Mesothelial cell of epicardium (in vitro differentiated cells): ENCODE data around the gene WDR18. TPM values are rescaled to one million over a fixed set of nuclear protein-coding genes. Genes with fewer than 3 reads are reported as not detected.
"Not testable (repeated sequence)": the region's sequence is repeated elsewhere in the genome, so short reads cannot be mapped to it uniquely, and the experiment has no call there.

ENCODE experiments used
- DNase-seq, 2 experiments: peaks; one replicate each; pipeline ENCODE4 v3.0.0; 2021; ENCODE audit warnings: low spot score in 2 of 2; ENCODE audit not compliant: unreplicated experiment in 2 of 2
- H3K27ac Mint-ChIP-seq: 2 replicates; pipeline ENCODE4 v1.8.0; 2021; ENCODE audit warnings: mixed read lengths
- H3K27me3 Mint-ChIP-seq: 2 replicates; pipeline ENCODE4 v1.8.0; 2021; ENCODE audit warnings: low read depth, mixed read lengths
- H3K36me3 Mint-ChIP-seq: 2 replicates; pipeline ENCODE4 v1.8.0; 2021; ENCODE audit warnings: mixed read lengths
- H3K4me1 Mint-ChIP-seq: 2 replicates; pipeline ENCODE4 v1.8.0; 2021; ENCODE audit warnings: mixed read lengths
- H3K4me3 Mint-ChIP-seq: 2 replicates; pipeline ENCODE4 v1.8.0; 2021; ENCODE audit warnings: mild to moderate bottlenecking, moderate library complexity, mixed read lengths
- H3K9me3 Mint-ChIP-seq: 2 replicates; pipeline ENCODE4 v1.8.0; 2021; ENCODE audit warnings: mixed read lengths
- CTCF ChIP-seq: fragments of 200-600 bp; sonication (generic); IDR thresholded peaks from one replicate; pipeline ENCODE4 v1.5.0; 2021; ENCODE audit warnings: antibody characterized with exemption; ENCODE audit not compliant: unreplicated experiment
- total RNA-seq: library from RNA; stranded (reverse); gene quantifications from 3 replicates; pipeline ENCODE4 v1.2.1, GENCODE V29; 2021

Gene WDR18
- total RNA-seq, 1 donor from 2014 or later = 65.2 TPM

- H3K27ac Mint-ChIP-seq = peak overlapping the region; percentile 73
Measured at GRCh38 chr19:1018393-1018792, 34.2 kb downstream of the WDR18 start.

GRCh38 chr19:1018932-1019615, 34.9 kb downstream of the WDR18 start:
- no peak for DNase-seq
- peak overlapping the region; percentile 88 for H3K4me3 Mint-ChIP-seq
- H3K27ac Mint-ChIP-seq = peak overlapping the region; percentile 73
- TF ChIP-seq CTCF = no peak
- no peaks in the 10 kb centered on the region for H3K9me3 Mint-ChIP-seq
- H3K27me3 Mint-ChIP-seq = peaks cover 2% of the 10 kb centered on the region
- H3K4me1 Mint-ChIP-seq = peaks cover 27% of the 10 kb centered on the region
- H3K36me3 Mint-ChIP-seq = peaks cover 2% of the 10 kb centered on the region

More at GRCh38 chr19:1018393-1018792, 34.2 kb downstream of the WDR18 start:
- no peak for DNase-seq
- no peak for TF ChIP-seq CTCF
- Mint-ChIP-seq H3K36me3 (peaks cover 2% of the 10 kb centered on the region), H3K9me3 (no peaks in the 10 kb centered on the region), H3K4me1 (peaks cover 27% of the 10 kb centered on the region), H3K27me3 (peaks cover 2% of the 10 kb centered on the region), H3K4me3 (peak overlapping the region; percentile 88)

GRCh38 chr19:1019616-1019961, 35.4 kb downstream of the WDR18 start:
- no peak for DNase-seq
- peak overlapping the region; percentile 92 for H3K27ac Mint-ChIP-seq

GRCh38 chr19:1019980-1020867, 36.1 kb downstream of the WDR18 start:
- H3K4me1 Mint-ChIP-seq = peaks cover 27% of the 10 kb centered on the region
- no peak for TF ChIP-seq CTCF
- DNase-seq = no peak
- peak overlapping the region; percentile 88 for H3K4me3 Mint-ChIP-seq
- H3K36me3 Mint-ChIP-seq = no peaks in the 10 kb centered on the region
- peaks cover 2% of the 10 kb centered on the region for H3K27me3 Mint-ChIP-seq
- H3K9me3 Mint-ChIP-seq = no peaks in the 10 kb centered on the region
- H3K27ac Mint-ChIP-seq = peak overlapping the region; percentile 92

More at GRCh38 chr19:1019616-1019961, 35.4 kb downstream of the WDR18 start:
- TF ChIP-seq CTCF = no peak
- Mint-ChIP-seq H3K4me3 (peak overlapping the region; percentile 88), H3K4me1 (peaks cover 27% of the 10 kb centered on the region), H3K36me3 (no peaks in the 10 kb centered on the region), H3K27me3 (peaks cover 2% of the 10 kb centered on the region), H3K9me3 (no peaks in the 10 kb centered on the region)

- Mint-ChIP-seq H3K4me3 (peak within 1 kb of the TSS; percentile 88), H3K9me3 (no peaks in the 10 kb centered on the region), H3K36me3 (no peaks in the 10 kb centered on the region), H3K4me1 (peaks cover 27% of the 10 kb centered on the region), H3K27ac (peak within 1 kb of the TSS; percentile 100), H3K27me3 (peaks cover 2% of the 10 kb centered on the region)
- peak; percentile 96 to 98 for DNase-seq
- TF ChIP-seq CTCF = no peak
Measured at GRCh38 chr19:1020868-1021425, 36.8 kb downstream of the WDR18 start, which contains the start of gene TMEM259. Gene TMEM259 (minus strand): TSS chr19:1021123. CDS start chr19:1020996, 127 bp downstream.

- not testable (repeated sequence) for H3K27ac Mint-ChIP-seq, H3K4me3 Mint-ChIP-seq, H3K27me3 Mint-ChIP-seq, DNase-seq, H3K36me3 Mint-ChIP-seq, H3K9me3 Mint-ChIP-seq
- peaks cover 14% of the 10 kb centered on the region for H3K4me1 Mint-ChIP-seq
Measured at GRCh38 chr19:1023883-1024188, 39.7 kb downstream of the WDR18 start.

- H3K9me3 Mint-ChIP-seq, H3K36me3 Mint-ChIP-seq, H3K4me3 Mint-ChIP-seq, H3K27me3 Mint-ChIP-seq, DNase-seq: not testable (repeated sequence)
- H3K4me1 Mint-ChIP-seq = peaks cover 14% of the 10 kb centered on the region
- H3K27ac Mint-ChIP-seq = peak overlapping the region; percentile 86
Measured at GRCh38 chr19:1025080-1025479, 40.9 kb downstream of the WDR18 start.
